GM15510 (cell line): ENCODE data around the gene NEGR1.

Experiments used
- POLR2A ChIP-seq: IDR thresholded peaks from 3 replicates; pipeline ENCODE4 v1.6.1; 2011; ENCODE audit warnings: borderline replicate concordance; ENCODE audit not compliant: insufficient read length; ENCODE audit errors: extremely low read depth

Gene NEGR1

DNA sequence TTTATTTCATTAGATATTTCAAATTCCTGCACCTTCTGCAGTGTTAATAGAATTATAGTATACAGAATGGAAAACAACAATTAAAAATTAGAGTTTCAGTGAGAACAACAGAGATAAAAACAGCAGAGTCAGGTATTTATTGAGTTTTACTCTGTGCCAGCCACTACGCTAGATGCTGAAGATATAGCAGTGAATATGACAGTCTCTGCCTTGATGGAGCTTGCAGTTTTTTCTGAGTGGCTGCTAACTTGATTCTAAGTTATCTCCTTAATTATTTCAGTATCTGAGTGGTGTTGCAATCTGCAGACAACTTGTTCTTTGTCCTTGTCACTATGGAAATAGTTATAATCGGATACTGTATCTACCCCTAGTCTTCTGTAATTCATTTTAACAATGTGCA, 817.2 kb downstream of the NEGR1 start:
- no peak for TF ChIP-seq POLR2A

DNA sequence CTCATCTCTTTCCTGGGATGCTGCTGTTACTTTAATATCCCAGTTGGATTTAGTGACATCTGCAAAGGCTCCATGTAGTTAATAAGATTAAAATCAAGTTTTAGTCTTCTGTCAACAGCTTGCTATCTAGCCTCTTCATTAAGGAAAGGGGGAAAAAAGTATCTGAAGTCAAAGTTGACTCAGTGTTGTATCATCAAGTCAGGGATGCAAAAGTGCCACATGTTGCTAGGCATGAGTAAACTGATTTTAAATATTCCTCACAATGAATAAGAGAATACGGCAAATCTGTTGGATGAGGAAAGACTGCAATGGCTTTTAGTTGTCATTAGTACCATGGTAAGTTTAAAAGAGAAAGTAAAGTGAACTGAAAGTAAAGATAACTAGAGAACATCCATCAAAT, 818.3 kb downstream of the NEGR1 start:
- no peak for TF ChIP-seq POLR2A

DNA sequence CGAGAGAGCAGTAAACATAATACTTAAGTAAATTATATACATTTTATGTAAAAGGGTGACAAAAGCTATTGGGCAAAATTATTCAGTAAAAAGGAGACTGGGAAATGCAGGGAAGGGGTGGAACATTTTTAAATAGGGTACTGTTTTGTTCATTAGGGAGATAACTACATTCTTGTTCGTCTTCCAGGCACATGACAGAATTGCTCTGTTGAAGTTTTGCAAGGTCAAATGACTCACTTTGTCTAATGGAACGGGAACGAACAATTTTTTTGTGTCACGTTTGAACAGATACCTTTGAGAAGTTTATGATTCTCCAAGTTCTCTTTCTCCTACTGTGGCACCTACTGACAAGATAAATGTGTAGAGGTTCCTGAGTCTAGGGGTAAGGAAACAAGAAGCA, 819.2 kb downstream of the NEGR1 start:
- TF ChIP-seq POLR2A = no peak

DNA sequence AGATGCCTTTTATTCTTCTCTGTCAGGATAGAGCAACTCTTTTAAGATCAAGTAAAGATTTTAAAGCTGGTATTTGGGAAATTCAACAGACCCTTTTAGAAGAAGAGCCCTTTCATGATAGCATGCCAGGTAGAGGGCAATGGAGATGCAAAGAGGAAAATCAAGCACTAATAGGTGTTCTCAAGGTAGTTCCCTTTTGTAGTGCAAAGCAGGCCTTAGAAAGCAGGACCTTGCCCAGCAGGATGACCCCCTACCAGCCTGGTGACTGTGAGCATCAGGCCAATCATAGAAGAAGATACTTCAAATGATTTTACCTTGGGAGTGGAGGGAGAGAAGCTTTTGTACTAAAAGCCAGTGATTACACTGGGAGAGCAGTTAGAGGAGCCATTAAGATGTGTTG, 820.1 kb downstream of the NEGR1 start:
- no peak for TF ChIP-seq POLR2A

DNA sequence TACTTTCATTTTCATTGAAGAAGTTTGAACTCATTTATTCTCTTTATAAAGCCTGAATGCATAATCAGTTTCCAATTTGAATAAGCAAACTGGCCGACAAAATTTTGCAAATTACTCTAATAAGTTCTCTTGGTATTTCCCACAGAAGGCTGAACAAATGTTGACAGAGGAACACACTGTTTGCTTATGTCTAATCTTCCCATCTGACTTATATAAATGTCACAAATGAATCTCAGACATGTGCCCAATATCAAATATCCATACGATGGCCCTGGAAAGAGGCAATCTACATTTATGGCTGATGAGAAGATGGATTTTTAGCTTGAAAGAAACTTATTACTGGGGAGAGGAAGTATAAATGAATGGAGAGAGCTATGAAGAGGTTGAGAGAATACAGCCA, 820.9 kb downstream of the NEGR1 start:
- no peak for TF ChIP-seq POLR2A

DNA sequence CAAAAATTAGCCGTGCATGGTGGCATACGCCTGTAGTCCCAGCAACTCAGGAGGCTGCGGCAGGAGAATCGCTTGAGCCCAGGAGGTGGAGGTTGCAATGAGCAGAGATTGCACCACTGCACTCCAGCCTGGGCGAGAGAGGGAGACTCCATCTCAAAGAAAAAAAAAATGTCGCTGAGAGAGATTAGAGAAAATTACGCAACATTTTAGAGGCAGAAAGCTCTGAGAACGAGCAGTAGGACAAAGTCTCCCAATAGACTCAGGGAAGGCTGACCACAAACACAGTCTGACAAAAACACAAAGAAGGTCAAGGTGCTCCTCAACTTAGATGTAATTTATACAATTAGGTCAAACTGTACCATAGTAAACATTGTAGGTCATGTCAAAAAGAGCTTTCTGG, 833.9 kb downstream of the NEGR1 start:
- TF ChIP-seq POLR2A = no peak

DNA sequence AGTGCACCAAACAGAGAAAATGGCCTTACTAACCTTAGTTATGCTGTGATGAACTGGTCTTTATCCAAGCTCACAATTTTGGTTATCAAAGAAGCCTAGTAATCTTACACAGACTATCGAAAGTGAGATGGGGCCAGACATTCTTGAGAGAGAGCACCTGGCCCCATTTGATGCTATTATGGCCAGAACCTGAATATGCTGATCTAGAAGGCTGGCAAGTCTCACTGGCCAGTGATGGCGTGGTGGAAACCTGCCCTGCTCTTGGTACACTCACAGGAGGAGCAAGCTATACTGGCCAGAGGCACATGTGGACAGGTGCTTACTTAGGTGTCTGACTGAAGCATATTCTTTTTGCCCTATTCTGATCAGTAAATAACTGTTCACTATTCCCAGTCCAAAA, 843.7 kb downstream of the NEGR1 start:
- TF ChIP-seq POLR2A = no peak

DNA sequence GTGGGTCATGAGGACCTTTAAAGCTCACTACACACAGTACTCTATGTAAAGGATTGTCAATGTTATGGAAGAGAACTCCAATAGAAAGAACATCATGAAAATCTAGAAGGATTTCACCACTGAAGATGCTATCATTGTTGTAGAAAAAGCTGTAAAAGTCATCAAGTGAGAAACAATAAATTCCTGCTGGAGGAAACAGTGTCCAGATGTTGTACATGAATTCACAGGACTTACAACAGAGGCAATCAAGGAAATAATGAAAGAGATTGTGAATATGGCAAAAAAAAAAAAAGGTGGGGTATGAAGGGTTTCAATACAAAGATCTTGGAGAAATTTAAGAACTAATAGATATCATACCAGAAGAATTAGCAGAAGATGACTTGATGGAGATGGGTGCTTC, 846.4 kb downstream of the NEGR1 start:
- TF ChIP-seq POLR2A = no peak

DNA sequence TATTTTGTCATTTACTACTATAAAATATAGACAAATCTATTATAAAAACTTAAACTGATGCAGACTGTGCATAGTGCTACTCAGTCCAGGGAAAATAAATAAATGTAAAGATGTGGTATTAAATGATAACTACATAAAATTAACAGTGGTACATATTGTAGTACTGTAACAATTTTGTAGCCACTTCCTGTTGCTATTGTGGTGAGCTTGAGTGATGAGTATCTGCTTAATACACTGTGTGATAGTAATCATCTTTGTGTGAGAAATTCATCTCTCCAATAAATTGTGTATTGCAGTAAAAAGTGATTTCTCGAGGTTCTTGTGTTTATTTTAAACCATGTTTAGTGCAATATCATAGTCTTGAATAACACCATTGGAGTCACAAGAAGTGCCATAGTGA, 848.1 kb downstream of the NEGR1 start:
- TF ChIP-seq POLR2A = no peak

DNA sequence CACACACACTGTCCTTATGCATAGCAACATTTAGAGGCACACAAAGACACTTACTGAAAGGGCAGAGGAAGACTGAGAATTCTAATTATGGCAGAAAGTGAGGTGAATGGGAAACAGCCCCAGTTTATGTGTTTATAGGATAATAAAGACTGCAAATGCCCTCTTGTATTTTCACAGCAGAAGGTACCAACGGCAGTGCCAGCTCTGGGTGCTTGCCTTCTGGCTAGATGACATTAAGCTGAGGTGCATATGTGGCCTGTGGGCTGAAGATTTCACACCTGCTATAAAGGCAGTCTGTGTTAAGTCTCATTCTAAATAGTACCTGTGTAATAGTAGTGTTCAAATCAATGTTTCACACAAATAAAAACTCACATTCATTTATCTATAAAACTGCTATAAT, 854.3 kb downstream of the NEGR1 start:
- TF ChIP-seq POLR2A = no peak

DNA sequence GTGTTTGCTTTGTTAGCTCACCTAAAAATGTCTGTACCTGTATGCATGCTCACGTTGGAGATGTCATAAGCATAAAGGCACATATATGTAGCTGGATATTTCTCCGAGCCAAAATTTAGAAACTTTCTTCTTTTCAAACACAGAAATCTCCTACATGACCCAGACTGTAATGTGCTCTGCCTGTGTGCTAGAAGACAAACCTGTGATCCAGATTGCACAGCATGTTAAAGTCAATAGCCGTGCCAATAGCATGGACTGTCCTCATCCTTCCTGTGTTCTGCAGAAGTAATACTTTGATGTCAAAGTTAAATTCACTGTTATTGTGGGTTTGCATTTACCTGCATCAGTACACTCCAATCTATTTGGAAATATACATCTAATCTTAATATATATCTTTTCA, 855.3 kb downstream of the NEGR1 start:
- TF ChIP-seq POLR2A = no peak

DNA sequence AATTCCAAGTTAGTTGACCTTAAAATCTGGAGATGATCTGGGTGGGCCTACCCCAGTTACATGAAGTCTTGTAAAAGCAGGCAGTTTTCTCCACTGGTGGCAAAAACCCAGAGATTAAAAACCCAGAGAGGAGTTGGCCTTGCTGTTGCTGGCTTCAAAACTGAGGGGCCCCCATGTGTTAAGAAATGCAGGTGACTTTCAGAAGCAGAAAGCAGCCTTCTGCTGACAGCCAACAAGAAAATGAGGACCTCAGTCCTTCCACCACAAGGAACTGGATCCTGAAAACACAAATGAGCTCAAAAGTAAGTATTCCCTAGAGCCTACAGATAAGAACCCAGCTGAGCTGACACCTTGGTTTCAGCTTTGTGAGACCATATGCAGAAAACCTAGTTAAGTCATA, 857.8 kb downstream of the NEGR1 start:
- no peak for TF ChIP-seq POLR2A

DNA sequence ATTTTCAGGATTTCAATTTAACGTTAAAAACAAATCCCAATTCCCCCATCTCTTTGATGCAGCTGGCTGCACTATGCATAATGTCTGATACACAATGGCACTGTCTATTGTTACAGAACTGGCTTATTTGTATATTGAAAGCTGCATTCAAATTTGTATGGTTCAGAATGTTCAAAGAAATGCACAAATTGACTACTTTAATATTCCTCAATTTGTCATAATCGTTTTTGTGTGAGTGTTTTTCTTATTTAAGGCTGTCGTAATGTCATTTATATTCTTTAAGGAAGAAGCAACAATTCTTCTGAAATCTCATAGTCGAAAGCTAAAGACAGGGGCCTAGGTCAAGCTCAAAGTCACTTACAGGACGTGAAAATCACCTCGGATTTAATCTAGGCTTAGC, 860.1 kb downstream of the NEGR1 start:
- TF ChIP-seq POLR2A = no peak

DNA sequence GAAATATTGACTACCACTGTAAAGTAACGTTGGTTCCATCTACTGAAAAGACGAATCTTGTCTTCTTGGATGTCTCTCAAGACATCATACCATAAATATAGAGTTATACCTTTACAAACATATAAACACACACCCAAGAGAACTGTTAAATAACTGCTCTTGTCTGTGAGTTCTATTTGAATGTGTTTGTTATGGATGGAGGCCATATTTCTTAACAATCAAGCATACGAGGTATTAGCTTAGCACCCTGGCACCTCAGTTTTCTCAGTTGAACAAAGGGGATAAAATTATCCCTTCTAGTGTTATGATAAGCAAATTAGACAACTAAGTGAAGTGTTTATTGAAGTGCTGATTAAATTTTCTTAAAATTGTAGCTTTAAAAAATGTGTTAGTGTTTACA, 864.9 kb downstream of the NEGR1 start:
- TF ChIP-seq POLR2A = no peak

DNA sequence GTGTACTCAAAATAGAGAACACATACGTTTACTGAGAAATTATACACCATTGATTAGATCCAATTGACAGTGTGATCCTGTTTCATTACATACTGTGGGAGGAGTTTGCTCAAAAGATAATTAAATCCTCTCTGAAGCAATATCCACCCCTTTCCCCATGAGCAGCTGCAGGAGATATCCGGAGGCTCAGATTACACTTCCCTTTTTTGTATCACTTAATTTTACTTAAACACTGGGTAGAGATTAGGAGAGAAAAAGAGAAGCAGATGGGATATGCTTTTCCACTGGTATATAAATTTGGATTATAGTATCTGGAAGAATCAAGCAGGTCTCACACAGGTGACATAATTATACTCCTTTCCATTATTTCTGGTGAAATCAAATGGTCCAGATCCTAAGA, 868.2 kb downstream of the NEGR1 start:
- TF ChIP-seq POLR2A = no peak

DNA sequence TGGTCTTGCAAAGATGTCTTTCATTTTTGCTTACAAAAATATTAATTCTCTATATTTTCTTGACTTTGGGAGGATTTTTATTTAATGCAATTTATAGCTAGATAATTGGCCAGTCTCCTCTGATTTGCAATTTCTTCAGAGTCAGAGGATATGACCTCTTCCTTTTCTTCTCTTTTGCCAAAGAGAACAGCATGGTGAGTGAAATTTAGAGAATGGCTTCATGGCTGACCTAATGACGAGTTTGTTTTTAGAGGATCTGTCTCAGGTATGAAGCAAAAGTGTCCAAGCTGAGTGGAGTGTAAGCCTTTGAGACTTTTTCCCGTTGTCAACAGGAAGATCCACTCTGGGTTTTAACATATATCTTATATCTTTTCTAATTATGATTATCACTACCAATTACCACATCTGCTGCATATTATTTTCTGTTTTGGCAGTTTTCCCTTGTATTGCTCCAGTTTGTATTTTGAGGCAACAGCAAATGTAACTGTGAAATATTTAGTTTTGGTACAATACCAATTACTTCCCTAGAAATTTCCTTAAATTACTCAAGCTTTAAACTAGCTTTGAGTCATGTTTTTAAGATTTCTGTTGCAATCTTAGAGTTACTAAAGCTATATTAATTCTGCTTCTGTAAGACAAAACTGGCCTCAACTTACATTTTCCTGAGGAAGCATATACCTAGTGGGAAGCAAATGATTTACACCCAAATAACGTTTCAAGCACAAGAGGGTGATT, 868.7 kb downstream of the NEGR1 start:
- TF ChIP-seq POLR2A = no peak

DNA sequence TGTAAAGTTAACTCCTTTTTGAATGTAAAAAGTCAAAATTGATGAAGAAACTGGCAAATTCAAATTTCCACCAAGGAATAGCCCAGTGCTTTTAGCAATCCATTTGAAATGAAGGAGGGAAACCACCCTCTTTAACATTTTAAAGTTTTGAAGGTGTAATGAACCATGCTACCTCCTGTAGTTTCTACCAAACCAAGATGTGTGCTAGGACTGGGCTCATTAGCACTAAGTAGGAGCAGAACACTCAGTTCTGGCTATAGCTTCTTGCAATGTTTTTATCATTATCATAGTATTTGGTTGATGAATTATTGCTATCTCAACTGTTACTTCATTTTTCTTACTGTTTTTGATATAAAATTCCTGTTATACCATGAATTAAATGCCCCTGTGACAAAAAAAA, 882.3 kb downstream of the NEGR1 start:
- no peak for TF ChIP-seq POLR2A

DNA sequence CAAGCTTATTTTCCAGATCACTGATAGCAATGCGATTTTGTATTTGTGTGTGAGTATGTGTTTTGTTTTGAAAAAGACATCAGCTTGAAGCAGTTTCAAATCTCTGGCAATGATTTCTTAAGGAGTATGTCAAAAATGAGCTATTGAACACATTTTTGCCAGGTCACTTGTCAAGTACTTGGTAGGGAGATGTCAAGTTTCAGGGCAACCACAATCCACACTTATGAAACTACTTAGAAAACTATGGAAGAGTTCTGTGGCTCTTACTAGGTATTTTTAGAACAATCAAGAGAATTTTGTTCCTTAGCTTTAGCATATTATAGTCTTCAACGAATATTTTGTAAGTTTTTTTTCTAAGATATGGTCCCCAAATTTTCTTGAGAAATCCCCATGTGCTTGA, 882.7 kb downstream of the NEGR1 start:
- no peak for TF ChIP-seq POLR2A

DNA sequence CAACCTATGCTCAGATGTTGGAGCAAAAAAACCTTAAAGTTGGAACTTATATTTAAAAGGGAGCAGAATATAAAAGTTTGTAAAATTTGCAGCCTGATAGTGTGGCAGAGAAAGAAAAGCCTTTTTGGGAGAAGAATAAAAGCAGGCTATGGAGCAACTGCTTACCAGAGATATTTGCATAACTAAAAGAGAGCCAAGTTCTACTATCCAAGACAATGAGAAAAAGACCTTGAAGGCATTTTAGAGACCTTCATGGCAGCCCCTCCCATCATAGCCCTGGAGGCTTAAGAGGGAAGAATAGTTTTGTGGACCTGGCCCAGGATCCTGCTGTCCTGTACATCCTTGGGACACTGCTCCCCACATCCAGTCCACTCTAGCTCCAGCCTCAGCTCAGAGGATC, 889.0 kb downstream of the NEGR1 start:
- no peak for TF ChIP-seq POLR2A
